Endodermal cell (in vitro differentiated cells): Measurements from ENCODE around the gene COG7. TPM values are rescaled to one million over a fixed set of nuclear protein-coding genes. Genes with fewer than 3 reads are reported as not detected.

Experiments used
- DNase-seq: peaks from one replicate; pipeline ENCODE4 v3.0.0-alpha.2; 2017
- H3K27ac ChIP-seq: 2 replicates; pipeline ENCODE4 v1.5.1; 2013; ENCODE audit warnings: mild to moderate bottlenecking, low read depth, low read length, moderate library complexity
- H3K27me3 ChIP-seq: 2 replicates; pipeline ENCODE4 v1.6.1; 2013; ENCODE audit warnings: mild to moderate bottlenecking, low read length, moderate library complexity; ENCODE audit not compliant: insufficient read depth, control insufficient read depth, poor library complexity, severe bottlenecking
- H3K36me3 ChIP-seq: 2 replicates; pipeline ENCODE4 v1.7.0; 2013; ENCODE audit warnings: mild to moderate bottlenecking, low read length, moderate library complexity; ENCODE audit not compliant: control insufficient read depth, insufficient read depth
- H3K4me1 ChIP-seq: one replicate; pipeline ENCODE4 v1.7.0; 2013; ENCODE audit warnings: low read length; ENCODE audit not compliant: control insufficient read depth, insufficient read depth
- H3K4me3 ChIP-seq: 2 replicates; pipeline ENCODE4 v1.5.1; 2013; ENCODE audit warnings: mild to moderate bottlenecking, low read length, moderate library complexity
- H3K9ac ChIP-seq: 2 replicates; pipeline ENCODE4 v1.6.1; 2013; ENCODE audit warnings: mild to moderate bottlenecking, low read length, moderate library complexity; ENCODE audit not compliant: poor library complexity, severe bottlenecking; ENCODE audit errors: extremely low read depth
- H3K9me3 ChIP-seq: 2 replicates; pipeline ENCODE4 v1.6.1; 2013; ENCODE audit warnings: mild to moderate bottlenecking, low read length, moderate library complexity; ENCODE audit not compliant: control insufficient read depth
- H3K27ac Mint-ChIP-seq: 2 replicates; pipeline ENCODE4 v1.8.0; 2020; ENCODE audit warnings: mixed read lengths
- H3K27me3 Mint-ChIP-seq: 2 replicates; pipeline ENCODE4 v1.8.0; 2021; ENCODE audit warnings: mild to moderate bottlenecking, mixed read lengths; ENCODE audit not compliant: insufficient read depth
- H3K36me3 Mint-ChIP-seq: 2 replicates; pipeline ENCODE4 v1.8.0; 2020; ENCODE audit warnings: low read depth, mixed read lengths
- H3K4me1 Mint-ChIP-seq: 2 replicates; pipeline ENCODE4 v1.8.0; 2020; ENCODE audit warnings: mixed read lengths
- H3K4me3 Mint-ChIP-seq: 2 replicates; pipeline ENCODE4 v1.8.0; 2020; ENCODE audit warnings: mild to moderate bottlenecking, moderate library complexity, mixed read lengths
- H3K9me3 Mint-ChIP-seq: 2 replicates; pipeline ENCODE4 v1.8.0; 2020; ENCODE audit warnings: mild to moderate bottlenecking, mixed read lengths
- WGBS, 2 experiments: methylation state at CpG; one replicate each; pipeline versions ENCODE4 v1.1.5 to v1.1.7; 2013; ENCODE audit warnings: missing lambda C conversion rate in 2 of 2, mixed read lengths in 1 of 2; ENCODE audit not compliant: insufficient coverage in 1 of 2, insufficient read length in 1 of 2; 5-methylcytosine and 5-hydroxymethylcytosine counted together
- total RNA-seq, 2 donors: library from RNA; stranded (reverse); fragmentation: NEBNext Ultra II Directional in 1 of 2; extraction: Animal tissue kit (Norgen Biotek cat#: 25700) in 1 of 2; gene quantifications; 2 replicates in 1 of 2; 3 replicates in 1 of 2; pipeline ENCODE4 v1.2.1, GENCODE V29; 2021
- TF ChIP-seq, protein P1 (sequence below): fragments of 200-600 bp; sonication (generic); conservative IDR thresholded peaks from 2 replicates; pipeline ENCODE4 v1.5.0; 2021; ENCODE audit warnings: antibody characterized with exemption, mild to moderate bottlenecking

Gene COG7
- total RNA-seq, 2 donors from 2014 or later = 19.9 to 31.3 TPM

- Mint-ChIP-seq H3K4me1 (peaks cover 7% of the 10 kb centered on the region), H3K9me3 (no peaks in the 10 kb centered on the region), H3K4me3 (no peak overlapping the region), H3K27me3 (no peaks in the 10 kb centered on the region), H3K27ac (no peak overlapping the region), H3K36me3 (peaks cover 56% of the 10 kb centered on the region)
- Histone ChIP-seq H3K36me3 (peaks cover 41% of the 10 kb centered on the region), H3K9me3 (no peaks in the 10 kb centered on the region), H3K27me3 (no peaks in the 10 kb centered on the region), H3K27ac (no peak overlapping the region), H3K4me3 (no peak overlapping the region), H3K9ac (no peak overlapping the region), H3K4me1 (peaks cover 4% of the 10 kb centered on the region)
- TF ChIP-seq, protein P1, sequence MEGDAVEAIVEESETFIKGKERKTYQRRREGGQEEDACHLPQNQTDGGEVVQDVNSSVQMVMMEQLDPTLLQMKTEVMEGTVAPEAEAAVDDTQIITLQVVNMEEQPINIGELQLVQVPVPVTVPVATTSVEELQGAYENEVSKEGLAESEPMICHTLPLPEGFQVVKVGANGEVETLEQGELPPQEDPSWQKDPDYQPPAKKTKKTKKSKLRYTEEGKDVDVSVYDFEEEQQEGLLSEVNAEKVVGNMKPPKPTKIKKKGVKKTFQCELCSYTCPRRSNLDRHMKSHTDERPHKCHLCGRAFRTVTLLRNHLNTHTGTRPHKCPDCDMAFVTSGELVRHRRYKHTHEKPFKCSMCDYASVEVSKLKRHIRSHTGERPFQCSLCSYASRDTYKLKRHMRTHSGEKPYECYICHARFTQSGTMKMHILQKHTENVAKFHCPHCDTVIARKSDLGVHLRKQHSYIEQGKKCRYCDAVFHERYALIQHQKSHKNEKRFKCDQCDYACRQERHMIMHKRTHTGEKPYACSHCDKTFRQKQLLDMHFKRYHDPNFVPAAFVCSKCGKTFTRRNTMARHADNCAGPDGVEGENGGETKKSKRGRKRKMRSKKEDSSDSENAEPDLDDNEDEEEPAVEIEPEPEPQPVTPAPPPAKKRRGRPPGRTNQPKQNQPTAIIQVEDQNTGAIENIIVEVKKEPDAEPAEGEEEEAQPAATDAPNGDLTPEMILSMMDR = no peak
- no peak for DNase-seq
- WGBS, 2 experiments = 93 to 95% methylated on average over 4 to 6 of the region's 6 CpGs
Observed at GRCh38 chr16:23414731-23415130, 38.3 kb downstream of the COG7 start.

DNA sequence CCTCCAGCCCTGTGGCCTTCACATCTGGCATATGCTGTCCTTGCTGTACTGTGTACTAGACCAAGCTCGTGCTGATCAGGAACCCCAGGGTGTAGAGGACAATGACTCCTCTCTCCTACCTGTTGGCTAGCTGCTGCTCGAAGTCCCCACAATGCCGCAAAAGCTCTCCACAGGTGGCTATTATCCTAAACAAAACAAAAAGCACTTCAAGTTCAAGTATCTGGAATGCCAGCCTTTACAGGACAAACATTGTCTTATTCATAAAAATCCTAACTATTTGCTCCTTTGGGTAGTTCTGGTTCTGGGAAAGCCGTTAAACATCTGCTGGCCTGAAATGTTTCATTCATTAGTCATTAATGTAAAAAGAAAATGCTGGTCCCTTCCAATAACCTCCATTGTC, 42.8 kb downstream of the COG7 start:
- no peaks in the 10 kb centered on the region for H3K9me3 ChIP-seq
- no peaks in the 10 kb centered on the region for H3K27me3 ChIP-seq
- Mint-ChIP-seq H3K27ac (peak overlapping the region; percentile 31), H3K4me1 (peaks cover 16% of the 10 kb centered on the region), H3K9me3 (no peaks in the 10 kb centered on the region), H3K27me3 (no peaks in the 10 kb centered on the region), H3K4me3 (no peak overlapping the region), H3K36me3 (peaks cover 52% of the 10 kb centered on the region)
- peak overlapping the region; percentile 97 for H3K27ac ChIP-seq
- peak; percentile 62 for DNase-seq
- H3K9ac ChIP-seq = no peak overlapping the region
- TF ChIP-seq, protein P1 = no peak
- peaks cover 4% of the 10 kb centered on the region for H3K4me1 ChIP-seq
- peaks cover 44% of the 10 kb centered on the region for H3K36me3 ChIP-seq
- 49 to 64% methylated on average over 3 to 4 of the region's 4 CpGs for WGBS, 2 experiments
- no peak overlapping the region for H3K4me3 ChIP-seq

GRCh38 chr16:23409522-23409921, 43.5 kb downstream of the COG7 start:
- no peaks in the 10 kb centered on the region for H3K27me3 ChIP-seq
- no peaks in the 10 kb centered on the region for H3K9me3 ChIP-seq
- peaks cover 42% of the 10 kb centered on the region for H3K36me3 ChIP-seq
- H3K4me3 ChIP-seq = no peak overlapping the region
- Mint-ChIP-seq H3K9me3 (no peaks in the 10 kb centered on the region), H3K4me1 (peaks cover 16% of the 10 kb centered on the region), H3K27me3 (no peaks in the 10 kb centered on the region), H3K36me3 (peaks cover 47% of the 10 kb centered on the region), H3K27ac (no peak overlapping the region), H3K4me3 (no peak overlapping the region)
- H3K9ac ChIP-seq = no peak overlapping the region
- WGBS, 2 experiments = 87% methylated on average over 2 of the region's 2 CpGs; no CpG with 5 or more reads in 1 of the 2 experiments
- peaks cover 4% of the 10 kb centered on the region for H3K4me1 ChIP-seq
- no peak for DNase-seq
- TF ChIP-seq, protein P1 = no peak
- H3K27ac ChIP-seq = peak overlapping the region; percentile 97
